ENCODE measurements around the gene GALNT7. TPM values are rescaled to one million over a fixed set of nuclear protein-coding genes. Genes with fewer than 3 reads are reported as not detected.

GALNT7 gene
- total and polyA plus RNA-seq, 2 donors (not counting 3 experiments of a cell fraction or from before 2014, with no cell fraction given): 19.6 to 54.6 TPM

GRCh38 chr4:173212379-173212778 is 43.8 kb downstream of the GALNT7 start:
- Histone ChIP-seq H3K79me2 (ENCODE audit: control insufficient read depth, insufficient read depth, low read length) (peaks cover 4% of the 10 kb centered on the region), H3K4me3 (replicated peaks in 1 of 3; ENCODE audit: insufficient read depth in 1 of 3, low read depth in 1 of 3, low read length in 3 of 3) (no peak overlapping the region), H3K27me3 (ENCODE audit: control insufficient read depth in 2 of 2, insufficient read depth in 2 of 2, low read length in 2 of 2) (no peaks in the 10 kb centered on the region), H3K4me2 (ENCODE audit: insufficient read depth, low read length) (no peak overlapping the region), H3K9ac (replicated peaks; ENCODE audit: extremely low read depth, insufficient read depth, low read length) (no peak overlapping the region), H3K9me1 (replicated peaks; ENCODE audit: control insufficient read depth, extremely low read depth, insufficient read depth, low read length) (no peaks in the 10 kb centered on the region), H4K20me1 (replicated peaks; ENCODE audit: control insufficient read depth, extremely low read depth, insufficient read depth, low read length) (no peaks in the 10 kb centered on the region), H3K4me1 (ENCODE audit: control insufficient read depth, extremely low read depth, insufficient read depth, low read length) (peaks cover 28% of the 10 kb centered on the region), H3K27ac (ENCODE audit: insufficient read depth, low read depth, low read length) (no peak overlapping the region), H2AFZ (ENCODE audit: low read depth, low read length) (no peak overlapping the region), H3K36me3 (ENCODE audit: control insufficient read depth in 2 of 2, extremely low read depth in 1 of 2, insufficient read depth in 2 of 2, low read length in 2 of 2) (no peaks in the 10 kb centered on the region), H3K9me3 (replicated peaks; ENCODE audit: control insufficient read depth, insufficient read depth, low read length) (no peaks in the 10 kb centered on the region)
- intact Hi-C loops (cut with micrococcal nuclease) (no loop called here), dilution Hi-C loops (cut with MboI; ENCODE audit: extremely low pct_ligation_motif_present, low sequenced_read_pairs) (no loop called here)
- FAIRE-seq: no peak
- CTCF ChIA-PET: no interaction called here
- no TSS peak for BruUV-seq (replicated peaks)
- no peak for DNase-seq (ENCODE audit: low read depth, low spot score)
- TF ChIP-seq MYC (IDR thresholded peaks at IDR 0.05; ENCODE audit: low read depth, low read length) (no peak), GATA2 (IDR thresholded peaks at IDR 0.05; ENCODE audit: insufficient read depth, insufficient read length, low read depth, low read length) (no peak), CTCF (IDR thresholded peaks at IDR 0.05; ENCODE audit: extremely low read depth in 1 of 2, insufficient read depth in 1 of 2, low read depth in 1 of 2, low read length in 2 of 2) (no peak), POLR2AphosphoS5 (IDR thresholded peaks at IDR 0.05; ENCODE audit: insufficient read depth, low read depth, low read length) (no peak), FOS (IDR thresholded peaks at IDR 0.05; ENCODE audit: borderline replicate concordance, insufficient read depth, low read length) (no peak), EZH2 (IDR thresholded peaks at IDR 0.05; ENCODE audit: borderline replicate concordance, low read depth, low read length, severe bottlenecking) (no peak), POLR2A (IDR thresholded peaks at IDR 0.05; ENCODE audit: low read depth, low read length) (no peak)
- POLR2A ChIA-PET: no interaction called here

Measured in endothelial cell of umbilical vein (primary cell).